ENCODE measurements around the gene MEGF11.

DNA sequence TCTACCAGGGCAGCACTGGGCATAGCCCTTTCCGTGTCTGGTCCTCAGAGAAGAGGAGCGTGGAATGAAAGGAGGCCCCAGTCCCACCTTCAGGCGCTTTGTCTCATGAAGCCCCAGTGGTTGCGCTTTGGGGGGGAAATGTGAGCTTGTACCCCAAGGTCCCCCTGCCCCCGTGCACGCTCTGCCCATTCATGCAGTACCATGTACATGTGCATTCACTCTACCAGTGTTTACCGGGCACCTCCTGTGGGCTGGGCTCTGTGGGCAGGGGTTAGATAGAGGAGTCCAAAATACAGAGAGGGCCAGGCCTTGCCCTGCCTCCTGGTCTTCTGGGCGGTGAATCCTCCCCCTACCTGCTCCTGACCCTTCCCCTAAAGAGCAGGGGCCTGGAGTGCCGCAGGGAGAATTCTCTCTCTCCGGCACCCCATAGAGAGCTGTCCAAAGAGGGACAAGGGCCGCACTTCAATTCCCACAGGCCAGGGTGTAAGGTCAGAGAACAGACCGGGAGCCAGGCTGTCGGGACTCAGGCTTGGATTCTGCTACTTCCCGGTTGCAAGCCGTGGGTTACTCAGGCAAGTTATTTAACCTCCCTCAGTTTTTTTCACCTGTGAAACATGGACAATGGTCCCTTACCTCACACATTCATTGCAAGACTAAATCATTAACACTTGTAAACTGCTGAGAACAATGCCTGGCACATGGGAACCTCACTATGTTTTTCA lies 153.4 kb downstream of the MEGF11 start:
- TF ChIP-seq CTCF (IDR thresholded peaks at IDR 0.05) (no peak), RFX5 (IDR thresholded peaks at IDR 0.05; ENCODE audit: low read length) (no peak), POLR2AphosphoS5 (IDR thresholded peaks at IDR 0.05; ENCODE audit: low read depth, low read length) (no peak), GABPA (IDR thresholded peaks at IDR 0.05; ENCODE audit: low read depth) (no peak)
